ENCODE data around the gene GYS2. TPM values are rescaled to one million over a fixed set of nuclear protein-coding genes. Genes with fewer than 3 reads are reported as not detected.
"Not testable (repeated sequence)": the region's sequence is repeated elsewhere in the genome, so short reads cannot be mapped to it uniquely, and the experiment has no call there.

GYS2 gene
- total and polyA plus RNA-seq, 4 experiments from 2014 or later = 0.11 to 0.32 TPM; not detected in 2

DNA sequence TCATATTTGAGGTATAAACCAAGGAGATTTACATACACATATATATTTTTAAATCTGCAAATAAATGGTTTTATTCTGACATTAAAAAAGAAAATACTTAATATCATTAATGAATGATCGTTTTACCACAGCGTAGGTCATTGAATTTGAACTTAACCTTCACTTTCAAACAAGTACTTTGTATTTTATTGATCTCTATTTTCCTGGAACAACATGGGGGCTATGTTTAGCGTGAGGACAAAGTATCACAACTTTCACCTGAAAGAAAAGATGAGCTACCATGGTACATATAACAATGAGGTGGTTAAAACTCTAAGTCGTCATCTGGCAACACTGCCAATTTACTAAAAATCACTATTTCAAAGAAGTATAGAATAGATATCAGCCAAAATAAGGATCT lies 6.0 kb downstream of the GYS2 start:
- Histone ChIP-seq H3K27me3 (ENCODE audit: insufficient read depth, low read length) (no peaks in the 10 kb centered on the region), H3K4me3 (ENCODE audit: low read length in 2 of 2) (no peak overlapping the region), H3K36me3 (ENCODE audit: insufficient read depth, low read length) (no peaks in the 10 kb centered on the region), H3K27ac (ENCODE audit: low read depth, low read length) (no peak overlapping the region), H3K4me1 (ENCODE audit: insufficient read depth, low read length) (no peaks in the 10 kb centered on the region), H3K9me3 (ENCODE audit: control insufficient read depth in 1 of 2, low read length in 2 of 2) (no peaks in the 10 kb centered on the region)
- peaks cover 0 to 2% of the 10 kb centered on the region in 2 donors for H3K36me3 Mint-ChIP-seq
- no peak overlapping the region for H3K27ac Mint-ChIP-seq
- H3K27me3 Mint-ChIP-seq = no peaks in the 10 kb centered on the region
- ChIA-PET CTCF (ENCODE audit: partially characterized antibody) (no interaction called here), POLR2A (ENCODE audit: partially characterized antibody) (no interaction called here)
- intact Hi-C loops (cut with micrococcal nuclease) = no loop called here
- H3K4me1 Mint-ChIP-seq = no peaks in the 10 kb centered on the region
- peaks cover 0 to 4% (median under 1%) of the 10 kb centered on the region in 8 donors for H3K9me3 Mint-ChIP-seq
- DNase-seq = no peak
- H3K4me3 Mint-ChIP-seq = no peak overlapping the region

DNA sequence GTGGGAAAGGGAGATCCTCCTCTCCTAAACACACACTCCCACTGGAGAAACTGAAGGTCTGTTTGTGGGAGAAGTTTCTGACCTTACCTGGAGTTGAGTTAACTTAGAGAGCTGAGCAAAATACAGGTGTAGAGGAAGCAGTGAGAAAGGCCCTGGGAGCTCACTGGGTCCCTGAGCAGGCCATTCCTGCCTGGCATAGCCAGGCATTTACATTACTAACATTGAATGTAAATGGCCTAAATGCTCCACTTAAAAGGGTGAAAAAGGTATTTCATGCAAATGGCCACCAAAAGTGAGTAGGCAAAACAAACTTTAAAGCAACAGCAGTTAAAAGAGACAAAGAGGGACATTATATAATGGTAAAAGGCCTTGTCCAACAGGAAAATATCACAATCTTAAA lies 9.3 kb downstream of the GYS2 start:
- H3K9me3 ChIP-seq (ENCODE audit: control insufficient read depth in 1 of 2, low read length in 2 of 2); CTCF ChIA-PET (ENCODE audit: partially characterized antibody); H3K4me3 Mint-ChIP-seq; H3K27ac Mint-ChIP-seq; H3K27me3 ChIP-seq (ENCODE audit: insufficient read depth, low read length); intact Hi-C loops (cut with micrococcal nuclease); H3K4me1 Mint-ChIP-seq; DNase-seq; H3K36me3 ChIP-seq (ENCODE audit: insufficient read depth, low read length); H3K27me3 Mint-ChIP-seq; H3K4me1 ChIP-seq (ENCODE audit: insufficient read depth, low read length); H3K4me3 ChIP-seq (ENCODE audit: low read length in 2 of 2); POLR2A ChIA-PET (ENCODE audit: partially characterized antibody); H3K27ac ChIP-seq (ENCODE audit: low read depth, low read length): not testable (repeated sequence)
- peaks cover 2 to 32% (median 22%) of the 10 kb centered on the region in 8 donors for H3K9me3 Mint-ChIP-seq
- H3K36me3 Mint-ChIP-seq = peaks cover 12 to 20% of the 10 kb centered on the region in 2 donors

DNA sequence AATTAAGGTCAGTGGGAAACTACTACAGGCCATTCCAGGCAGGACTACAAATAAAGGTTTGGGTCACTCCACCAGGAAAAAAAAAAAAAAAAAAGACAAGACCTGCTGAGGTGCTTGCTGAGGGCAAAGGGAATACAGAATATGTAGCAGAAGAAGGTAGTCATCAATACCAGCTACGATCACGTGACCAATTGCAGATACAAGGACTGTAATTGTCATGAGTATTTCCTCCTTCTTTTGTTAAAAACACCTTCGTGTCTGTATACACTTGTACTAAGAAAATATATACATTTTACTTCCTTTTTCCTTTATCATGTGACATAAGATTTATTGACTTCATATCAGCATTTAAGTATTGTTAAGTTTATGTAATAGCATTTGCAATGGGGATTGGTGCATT lies 19.2 kb downstream of the GYS2 start:
- ChIA-PET POLR2A (ENCODE audit: partially characterized antibody) (no interaction called here), CTCF (ENCODE audit: partially characterized antibody) (no interaction called here)
- no peaks in the 10 kb centered on the region for H3K27me3 ChIP-seq (ENCODE audit: insufficient read depth, low read length)
- no peak for DNase-seq
- peaks cover under 1 to 1% of the 10 kb centered on the region in 2 donors for H3K36me3 Mint-ChIP-seq
- H3K9me3 Mint-ChIP-seq = peaks cover 2 to 12% (median 6%) of the 10 kb centered on the region in 8 donors
- no peaks in the 10 kb centered on the region for H3K36me3 ChIP-seq (ENCODE audit: insufficient read depth, low read length)
- no peaks in the 10 kb centered on the region for H3K9me3 ChIP-seq (ENCODE audit: control insufficient read depth in 1 of 2, low read length in 2 of 2)
- H3K4me1 ChIP-seq (ENCODE audit: insufficient read depth, low read length) = no peaks in the 10 kb centered on the region
- H3K4me1 Mint-ChIP-seq = no peaks in the 10 kb centered on the region
- no peak overlapping the region for H3K4me3 ChIP-seq (ENCODE audit: low read length in 2 of 2)
- no peak overlapping the region for H3K27ac ChIP-seq (ENCODE audit: low read depth, low read length)
- peaks cover 0 to 7% of the 10 kb centered on the region in 2 donors for H3K27me3 Mint-ChIP-seq
- intact Hi-C loops (cut with micrococcal nuclease) = no loop called here
- H3K4me3 Mint-ChIP-seq = no peak overlapping the region
- no peak overlapping the region for H3K27ac Mint-ChIP-seq

GRCh38 chr12:21584403-21585182 lies 20.1 kb downstream of the GYS2 start:
- POLR2A ChIA-PET (ENCODE audit: partially characterized antibody) = not testable (repeated sequence)

GRCh38 chr12:21583587-21583986 lies 21.1 kb downstream of the GYS2 start:
- H3K4me1 Mint-ChIP-seq = no peaks in the 10 kb centered on the region
- no peaks in the 10 kb centered on the region for H3K27me3 ChIP-seq (ENCODE audit: insufficient read depth, low read length)
- H3K27ac Mint-ChIP-seq = no peak overlapping the region
- H3K27ac ChIP-seq (ENCODE audit: low read depth, low read length) = no peak overlapping the region
- intact Hi-C loops (cut with micrococcal nuclease) = no loop called here
- no peaks in the 10 kb centered on the region for H3K9me3 ChIP-seq (ENCODE audit: control insufficient read depth in 1 of 2, low read length in 2 of 2)
- H3K9me3 Mint-ChIP-seq = peaks cover 0 to 10% (median 5%) of the 10 kb centered on the region in 8 donors
- no peak overlapping the region for H3K4me3 ChIP-seq (ENCODE audit: low read length in 2 of 2)
- no peak for DNase-seq
- no peaks in the 10 kb centered on the region for H3K4me1 ChIP-seq (ENCODE audit: insufficient read depth, low read length)
- ChIA-PET CTCF (ENCODE audit: partially characterized antibody) (no interaction called here), POLR2A (ENCODE audit: partially characterized antibody) (no interaction called here)
- no peak overlapping the region for H3K4me3 Mint-ChIP-seq
- no peaks in the 10 kb centered on the region for H3K36me3 Mint-ChIP-seq
- H3K36me3 ChIP-seq (ENCODE audit: insufficient read depth, low read length) = no peaks in the 10 kb centered on the region
- H3K27me3 Mint-ChIP-seq = peaks cover 7 to 9% of the 10 kb centered on the region in 2 donors

More at GRCh38 chr12:21584403-21585182, 20.1 kb downstream of the GYS2 start:
- H3K4me1 Mint-ChIP-seq; H3K27me3 ChIP-seq (ENCODE audit: insufficient read depth, low read length); H3K36me3 ChIP-seq (ENCODE audit: insufficient read depth, low read length); H3K4me1 ChIP-seq (ENCODE audit: insufficient read depth, low read length); CTCF ChIA-PET (ENCODE audit: partially characterized antibody); H3K36me3 Mint-ChIP-seq; H3K4me3 ChIP-seq (ENCODE audit: low read length in 2 of 2); H3K27ac Mint-ChIP-seq; H3K9me3 ChIP-seq (ENCODE audit: control insufficient read depth in 1 of 2, low read length in 2 of 2); H3K27ac ChIP-seq (ENCODE audit: low read depth, low read length); H3K4me3 Mint-ChIP-seq; intact Hi-C loops (cut with micrococcal nuclease); H3K9me3 Mint-ChIP-seq; DNase-seq; H3K27me3 Mint-ChIP-seq: not testable (repeated sequence)

DNA sequence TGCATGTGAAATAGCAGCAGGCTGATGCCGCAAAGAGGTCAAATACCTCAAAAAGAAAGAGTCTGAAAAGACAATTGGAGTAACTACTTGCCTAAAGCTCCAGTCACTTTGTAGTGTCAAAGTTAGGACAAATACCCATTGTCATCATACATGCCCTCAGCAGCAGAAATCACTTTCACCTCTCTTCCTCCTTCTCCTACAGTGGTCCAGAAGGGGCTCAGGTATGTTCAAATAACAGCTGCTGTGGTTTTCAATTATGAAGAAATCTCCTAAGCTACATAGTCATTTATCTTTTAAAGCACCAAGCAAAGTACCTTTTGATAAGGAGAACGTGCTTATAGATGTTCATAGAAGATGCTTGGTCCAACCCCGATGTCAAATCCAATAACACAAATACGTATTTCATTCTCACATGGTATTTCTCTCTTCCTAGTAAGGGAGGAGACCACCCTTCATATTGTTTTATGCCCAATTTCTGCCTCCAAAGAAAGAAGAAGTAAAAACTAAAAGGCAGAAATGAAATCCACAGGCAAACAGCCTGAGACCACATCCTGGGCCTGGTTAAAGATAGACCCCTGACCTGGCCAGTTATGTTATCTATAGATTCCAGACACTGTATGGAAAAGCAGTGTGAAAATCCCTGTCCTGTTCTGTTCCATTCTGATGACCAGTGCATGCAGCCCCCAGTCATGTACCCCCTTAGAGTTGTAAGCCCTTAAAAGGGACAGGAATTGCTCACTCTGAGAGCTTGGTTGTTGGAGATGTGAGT lies 23.7 kb downstream of the GYS2 start:
- peaks cover 0 to 5% (median 2%) of the 10 kb centered on the region in 8 donors for H3K9me3 Mint-ChIP-seq
- Histone ChIP-seq H3K36me3 (ENCODE audit: insufficient read depth, low read length) (no peaks in the 10 kb centered on the region), H3K4me1 (ENCODE audit: insufficient read depth, low read length) (no peaks in the 10 kb centered on the region), H3K27ac (ENCODE audit: low read depth, low read length) (no peak overlapping the region), H3K9me3 (ENCODE audit: control insufficient read depth in 1 of 2, low read length in 2 of 2) (no peaks in the 10 kb centered on the region), H3K4me3 (ENCODE audit: low read length in 2 of 2) (no peak overlapping the region), H3K27me3 (ENCODE audit: insufficient read depth, low read length) (no peaks in the 10 kb centered on the region)
- H3K4me1 Mint-ChIP-seq = no peaks in the 10 kb centered on the region
- ChIA-PET POLR2A (ENCODE audit: partially characterized antibody) (no interaction called here), CTCF (ENCODE audit: partially characterized antibody) (no interaction called here)
- intact Hi-C loops (cut with micrococcal nuclease) = no loop called here
- DNase-seq = no peak
- H3K27ac Mint-ChIP-seq = no peak overlapping the region
- peaks cover 7 to 9% of the 10 kb centered on the region in 2 donors for H3K27me3 Mint-ChIP-seq
- H3K36me3 Mint-ChIP-seq = no peaks in the 10 kb centered on the region
- H3K4me3 Mint-ChIP-seq = no peak overlapping the region

GRCh38 chr12:21577516-21577915 lies 27.1 kb downstream of the GYS2 start:
- no peak for DNase-seq
- intact Hi-C loops (cut with micrococcal nuclease) = no loop called here

More at GRCh38 chr12:21577516-21577915, 27.1 kb downstream of the GYS2 start:
- no peaks in the 10 kb centered on the region for H3K9me3 ChIP-seq (ENCODE audit: control insufficient read depth in 1 of 2, low read length in 2 of 2)
- H3K36me3 Mint-ChIP-seq = no peaks in the 10 kb centered on the region
- no peak overlapping the region for H3K27ac Mint-ChIP-seq
- H3K4me1 Mint-ChIP-seq = no peaks in the 10 kb centered on the region
- H3K9me3 Mint-ChIP-seq = peaks cover 0 to 2% (median 0%) of the 10 kb centered on the region in 8 donors
- no peak overlapping the region for H3K4me3 ChIP-seq (ENCODE audit: low read length in 2 of 2)
- H3K4me3 Mint-ChIP-seq = no peak overlapping the region
- H3K27me3 ChIP-seq (ENCODE audit: insufficient read depth, low read length) = no peaks in the 10 kb centered on the region
- H3K36me3 ChIP-seq (ENCODE audit: insufficient read depth, low read length) = no peaks in the 10 kb centered on the region
- CTCF ChIA-PET (ENCODE audit: partially characterized antibody) = interaction anchor here (1.7 kb wide), 1 partner anchor 11 kb away, joined by 4 read pairs; no protein-coding TSS in a partner anchor
- no peaks in the 10 kb centered on the region for H3K4me1 ChIP-seq (ENCODE audit: insufficient read depth, low read length)
- POLR2A ChIA-PET (ENCODE audit: partially characterized antibody) = interaction anchor here (1.0 kb wide), 1 partner anchor 80 kb away, joined by 3 read pairs; the partner anchor contains the start of gene LDHB
- H3K27ac ChIP-seq (ENCODE audit: low read depth, low read length) = no peak overlapping the region
- H3K27me3 Mint-ChIP-seq = peaks cover 0 to 9% of the 10 kb centered on the region in 2 donors
